IgD-negative memory B cell (primary cell): ENCODE results near the gene TMPRSS3. TPM values are rescaled to one million over a fixed set of nuclear protein-coding genes. Genes with fewer than 3 reads are reported as not detected.

Experiments used
- H3K27ac Mint-ChIP-seq, 3 donors: one replicate each; pipeline ENCODE4 v1.8.0; 2020 to 2022; ENCODE audit warnings: mild to moderate bottlenecking in 3 of 3, mixed read lengths in 3 of 3, moderate library complexity in 1 of 3
- H3K27me3 Mint-ChIP-seq: one replicate; pipeline ENCODE4 v1.8.0; 2021; ENCODE audit warnings: mixed read lengths
- H3K36me3 Mint-ChIP-seq: one replicate; pipeline ENCODE4 v1.8.0; 2020; ENCODE audit warnings: mild to moderate bottlenecking, mixed read lengths
- H3K4me1 Mint-ChIP-seq, 3 donors: one replicate each; pipeline ENCODE4 v1.8.0; 2020 to 2022; ENCODE audit warnings: mixed read lengths in 3 of 3, mild to moderate bottlenecking in 1 of 3
- H3K4me3 Mint-ChIP-seq, 4 donors: one replicate each; pipeline ENCODE4 v1.8.0; 2020 to 2022; ENCODE audit warnings: mild to moderate bottlenecking in 4 of 4, mixed read lengths in 4 of 4, moderate library complexity in 3 of 4
- H3K9me3 Mint-ChIP-seq, 3 donors: one replicate each; pipeline ENCODE4 v1.8.0; 2020 to 2021; ENCODE audit warnings: mixed read lengths in 3 of 3, mild to moderate bottlenecking in 1 of 3
- polyA plus RNA-seq: library from polyadenylated mRNA; unstranded; fragments of 300-500 nt; fragmentation: Illumina TruSeq; gene quantifications from one replicate; pipeline ENCODE4 v1.2.3, GENCODE V29; 2021

Gene TMPRSS3
- polyA plus RNA-seq, 1 donor from 2014 or later, result not detected

- Mint-ChIP-seq H3K27me3 (peaks cover 36% of the 10 kb centered on the region), H3K36me3 (peaks cover 3% of the 10 kb centered on the region), H3K4me3 (no peak overlapping the region), H3K9me3 (peaks cover 3 to 35% (median 7%) of the 10 kb centered on the region in 3 donors), H3K4me1 (peaks cover 0 to 1% (median 0%) of the 10 kb centered on the region in 3 donors), H3K27ac (no peak overlapping the region)
Measured at GRCh38 chr21:42356650-42357049, 39.2 kb downstream of the TMPRSS3 start.

GRCh38 chr21:42356046-42356445, 39.8 kb downstream of the TMPRSS3 start:
- peaks cover 36% of the 10 kb centered on the region for H3K27me3 Mint-ChIP-seq
- H3K36me3 Mint-ChIP-seq, result peaks cover 3% of the 10 kb centered on the region
- peaks cover 3 to 35% (median 7%) of the 10 kb centered on the region in 3 donors for H3K9me3 Mint-ChIP-seq
- peaks cover 0 to 1% (median 0%) of the 10 kb centered on the region in 3 donors for H3K4me1 Mint-ChIP-seq
- H3K4me3 Mint-ChIP-seq, result no peak overlapping the region
- no peak overlapping the region for H3K27ac Mint-ChIP-seq

- H3K4me1 Mint-ChIP-seq, result peaks cover 0 to 1% (median 0%) of the 10 kb centered on the region in 3 donors
- peaks cover 3 to 35% (median 7%) of the 10 kb centered on the region in 3 donors for H3K9me3 Mint-ChIP-seq
- H3K27ac Mint-ChIP-seq, result no peak overlapping the region
- H3K36me3 Mint-ChIP-seq, result peaks cover 3% of the 10 kb centered on the region
- no peak overlapping the region for H3K4me3 Mint-ChIP-seq
- H3K27me3 Mint-ChIP-seq, result peaks cover 31% of the 10 kb centered on the region
Measured at GRCh38 chr21:42353623-42354022, 42.2 kb downstream of the TMPRSS3 start.

GRCh38 chr21:42352441-42353095, 43.3 kb downstream of the TMPRSS3 start:
- H3K27ac Mint-ChIP-seq, result no peak overlapping the region
- peaks cover 3% of the 10 kb centered on the region for H3K36me3 Mint-ChIP-seq
- peaks cover 3 to 34% (median 7%) of the 10 kb centered on the region in 3 donors for H3K9me3 Mint-ChIP-seq
- no peak overlapping the region for H3K4me3 Mint-ChIP-seq
- H3K4me1 Mint-ChIP-seq, result peaks cover 0 to 1% (median 0%) of the 10 kb centered on the region in 3 donors
- peaks cover 31% of the 10 kb centered on the region for H3K27me3 Mint-ChIP-seq

GRCh38 chr21:42351626-42352440, 44.0 kb downstream of the TMPRSS3 start:
- no peak overlapping the region for H3K27ac Mint-ChIP-seq
- H3K27me3 Mint-ChIP-seq, result peaks cover 27% of the 10 kb centered on the region
- peaks cover 3 to 27% (median 7%) of the 10 kb centered on the region in 3 donors for H3K9me3 Mint-ChIP-seq
- H3K4me1 Mint-ChIP-seq, result peaks cover 0 to 1% (median 0%) of the 10 kb centered on the region in 3 donors
- H3K36me3 Mint-ChIP-seq, result peaks cover 3% of the 10 kb centered on the region
- no peak overlapping the region for H3K4me3 Mint-ChIP-seq

- H3K27ac Mint-ChIP-seq, result no peak within 1 kb of the TSS
- peak within 1 kb of the TSS in 1 of 4 donors; percentile 61 for H3K4me3 Mint-ChIP-seq
- H3K4me1 Mint-ChIP-seq, result peaks cover 0 to 1% (median 0%) of the 10 kb centered on the region in 3 donors
- peaks cover 3% of the 10 kb centered on the region for H3K36me3 Mint-ChIP-seq
- H3K27me3 Mint-ChIP-seq, result peaks cover 22% of the 10 kb centered on the region
- H3K9me3 Mint-ChIP-seq, result peaks cover 3 to 27% (median 7%) of the 10 kb centered on the region in 3 donors
Measured at GRCh38 chr21:42350927-42351426, 44.9 kb downstream of the TMPRSS3 start, which contains the start of gene TFF2. TSS of gene TFF2 (minus strand) at chr21:42350994. CDS start at chr21:42350957, 37 bp downstream.

GRCh38 chr21:42350318-42350910, 45.4 kb downstream of the TMPRSS3 start:
- Mint-ChIP-seq H3K4me1 (peaks cover 0 to 1% (median 0%) of the 10 kb centered on the region in 3 donors), H3K27ac (no peak overlapping the region), H3K27me3 (peaks cover 23% of the 10 kb centered on the region), H3K9me3 (peaks cover 3 to 22% (median 7%) of the 10 kb centered on the region in 3 donors), H3K4me3 (no peak overlapping the region), H3K36me3 (peaks cover 3% of the 10 kb centered on the region)

- no peak overlapping the region for H3K27ac Mint-ChIP-seq
- no peak overlapping the region for H3K4me3 Mint-ChIP-seq
- H3K4me1 Mint-ChIP-seq, result peaks cover 0 to 1% (median 0%) of the 10 kb centered on the region in 3 donors
- peaks cover 0 to 15% (median 6%) of the 10 kb centered on the region in 3 donors for H3K9me3 Mint-ChIP-seq
- peaks cover 5% of the 10 kb centered on the region for H3K36me3 Mint-ChIP-seq
- H3K27me3 Mint-ChIP-seq, result peaks cover 22% of the 10 kb centered on the region
Measured at GRCh38 chr21:42349420-42350317, 46.2 kb downstream of the TMPRSS3 start.

GRCh38 chr21:42348762-42349161, 47.1 kb downstream of the TMPRSS3 start:
- H3K27ac Mint-ChIP-seq, result no peak overlapping the region
- peaks cover 0 to 1% (median 0%) of the 10 kb centered on the region in 3 donors for H3K4me1 Mint-ChIP-seq
- H3K36me3 Mint-ChIP-seq, result peaks cover 3% of the 10 kb centered on the region
- peaks cover 0 to 5% (median 3%) of the 10 kb centered on the region in 3 donors for H3K9me3 Mint-ChIP-seq
- no peak overlapping the region for H3K4me3 Mint-ChIP-seq
- peaks cover 15% of the 10 kb centered on the region for H3K27me3 Mint-ChIP-seq

- H3K27me3 Mint-ChIP-seq, result peaks cover 10% of the 10 kb centered on the region
- H3K36me3 Mint-ChIP-seq, result peaks cover 3% of the 10 kb centered on the region
- no peaks in the 10 kb centered on the region for H3K4me1 Mint-ChIP-seq
- H3K9me3 Mint-ChIP-seq, result no peaks in the 10 kb centered on the region
- no peak overlapping the region for H3K4me3 Mint-ChIP-seq
- no peak overlapping the region for H3K27ac Mint-ChIP-seq
Measured at GRCh38 chr21:42347601-42348327, 48.1 kb downstream of the TMPRSS3 start.

- no peak overlapping the region for H3K4me3 Mint-ChIP-seq
- no peaks in the 10 kb centered on the region for H3K4me1 Mint-ChIP-seq
- H3K9me3 Mint-ChIP-seq, result no peaks in the 10 kb centered on the region
- peaks cover 3% of the 10 kb centered on the region for H3K36me3 Mint-ChIP-seq
- H3K27me3 Mint-ChIP-seq, result peaks cover 6% of the 10 kb centered on the region
- peak overlapping the region in 1 of 3 donors; percentile 35 for H3K27ac Mint-ChIP-seq
Measured at GRCh38 chr21:42346866-42347600, 48.8 kb downstream of the TMPRSS3 start.

GRCh38 chr21:42346441-42346840, 49.4 kb downstream of the TMPRSS3 start:
- Mint-ChIP-seq H3K27ac (peak overlapping the region in 1 of 3 donors; percentile 35), H3K9me3 (no peaks in the 10 kb centered on the region), H3K36me3 (peaks cover 3% of the 10 kb centered on the region), H3K27me3 (peaks cover 6% of the 10 kb centered on the region), H3K4me1 (no peaks in the 10 kb centered on the region), H3K4me3 (no peak overlapping the region)

GRCh38 chr21:42344631-42345030, 51.2 kb downstream of the TMPRSS3 start:
- Mint-ChIP-seq H3K36me3 (peaks cover 3% of the 10 kb centered on the region), H3K27me3 (peaks cover 6% of the 10 kb centered on the region), H3K4me1 (no peaks in the 10 kb centered on the region), H3K4me3 (no peak overlapping the region), H3K27ac (no peak overlapping the region), H3K9me3 (no peaks in the 10 kb centered on the region)
